LNCAP (cell line): ENCODE results near the gene ARFIP1.

ENCODE experiments used
- CTCF ChIP-seq: fragments of 450-650 bp; IDR thresholded peaks from 2 replicates; pipeline ENCODE4 v1.5.1; 2017; ENCODE audit warnings: mild to moderate bottlenecking

ARFIP1 gene

GRCh38 chr4:152817331-152817730 is 37.6 kb downstream of the ARFIP1 start:
- no peak for TF ChIP-seq CTCF

DNA sequence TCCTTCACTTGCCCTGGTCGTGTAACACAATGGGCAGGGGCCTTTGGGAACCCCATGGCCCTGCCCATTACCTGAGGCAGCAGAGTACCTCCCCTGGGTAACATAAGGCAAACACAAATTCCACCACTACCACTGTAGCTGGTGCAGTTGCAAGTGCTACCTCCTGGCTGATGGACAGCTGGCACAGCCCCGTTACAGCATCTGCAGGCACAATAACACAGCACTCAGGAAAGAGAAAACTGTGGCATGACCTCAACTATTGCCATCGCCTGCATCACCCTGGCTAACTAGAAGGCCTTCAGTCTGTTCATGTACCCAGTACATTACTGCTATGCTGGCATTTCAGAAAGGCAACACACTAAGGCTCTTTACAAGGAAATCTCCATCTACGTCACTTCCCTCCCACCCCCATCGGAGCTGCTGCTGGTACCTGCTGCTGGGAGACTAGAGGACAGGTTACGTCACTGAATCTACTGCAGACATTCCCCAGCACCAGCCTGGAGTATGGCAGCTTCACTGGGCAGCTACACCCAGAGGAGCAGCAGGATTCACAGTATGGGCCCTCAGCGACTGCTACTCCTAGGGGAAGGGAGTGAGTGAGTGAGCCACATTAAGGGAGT is 39.4 kb downstream of the ARFIP1 start:
- TF ChIP-seq CTCF, result no peak

GRCh38 chr4:152820073-152820472 is 40.3 kb downstream of the ARFIP1 start:
- TF ChIP-seq CTCF, result no peak

GRCh38 chr4:152822323-152822722 is 42.6 kb downstream of the ARFIP1 start:
- TF ChIP-seq CTCF, result no peak

GRCh38 chr4:152824561-152824960 is 44.8 kb downstream of the ARFIP1 start:
- no peak for TF ChIP-seq CTCF

DNA sequence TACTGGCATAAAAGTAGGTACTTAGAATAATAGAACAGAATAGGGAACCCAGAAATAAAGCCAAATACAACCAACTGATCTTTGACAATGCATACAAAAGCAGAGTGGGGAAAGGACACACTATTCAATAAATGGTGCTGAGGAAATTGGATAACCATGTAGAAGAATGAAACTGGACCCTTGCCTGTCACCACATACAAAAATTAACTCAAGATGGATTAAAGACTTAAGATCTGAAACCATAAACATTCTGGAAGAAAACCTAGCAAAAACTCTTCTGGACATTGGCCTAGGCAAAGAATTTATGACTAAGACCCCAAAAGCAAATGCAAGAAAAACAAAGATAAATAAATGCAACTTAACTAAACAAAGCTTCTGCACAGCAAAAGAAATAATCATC is 45.6 kb downstream of the ARFIP1 start:
- TF ChIP-seq CTCF, result no peak

- TF ChIP-seq CTCF, result no peak
These were observed 48.4 kb downstream of the ARFIP1 start for GRCh38 chr4:152828122-152828521.

- no peak for TF ChIP-seq CTCF
These were observed 51.7 kb downstream of the ARFIP1 start for GRCh38 chr4:152831416-152831815.
